Measurements from ENCODE around the gene LPAR1. TPM values are rescaled to one million over a fixed set of nuclear protein-coding genes. Genes with fewer than 3 reads are reported as not detected.

Gene LPAR1
- polyA plus RNA-seq, 3 donors = 15.1 to 18.1 (median 17.5) TPM

DNA sequence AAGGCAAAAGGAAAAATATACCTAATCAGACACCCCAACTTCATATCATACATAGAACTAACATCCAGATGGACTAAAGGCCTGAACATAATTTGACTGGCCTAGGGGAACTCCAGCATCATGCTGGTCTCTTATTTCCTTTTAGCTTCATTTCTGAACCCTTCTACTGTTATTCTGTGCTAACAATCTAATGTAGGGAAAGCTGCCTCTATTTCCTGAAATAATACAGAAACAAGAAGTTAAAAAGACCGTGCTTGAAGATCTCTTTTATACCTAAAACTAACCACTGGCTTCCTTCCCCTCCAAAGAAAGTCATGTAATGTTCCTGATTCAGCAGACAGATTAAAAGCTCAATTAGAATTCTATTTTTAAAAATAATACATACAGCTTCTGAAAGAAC is 36.7 kb downstream of the LPAR1 start:
- H3K9me3 Mint-ChIP-seq = peaks cover 0 to 7% (median 0%) of the 10 kb centered on the region in 7 donors
- no CpG with 5 or more reads among the region's 1 CpG for WGBS (ENCODE audit: insufficient coverage)
- DNase-seq = peak in 1 of 3 donors; percentile 17

DNA sequence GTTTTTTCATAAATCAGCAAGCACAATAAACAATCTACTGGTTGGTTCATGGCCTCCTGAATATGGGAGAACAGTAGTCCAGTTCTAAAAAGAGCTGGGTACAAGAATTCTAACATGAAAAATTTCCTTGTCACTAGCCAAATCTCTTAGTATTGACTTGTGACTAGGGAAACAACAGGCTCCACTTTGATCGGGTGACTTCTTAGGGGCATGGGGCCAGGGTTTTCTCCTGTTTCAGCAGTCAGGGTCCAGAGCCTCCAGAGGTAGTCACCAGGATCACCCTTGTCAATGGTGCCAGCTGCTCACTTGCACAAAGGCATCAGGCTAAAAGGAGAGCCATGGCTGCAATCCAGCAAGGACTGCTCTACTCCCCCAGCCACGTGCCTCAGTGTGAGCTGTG is 38.1 kb downstream of the LPAR1 start:
- Histone ChIP-seq H3K4me2 (replicated peaks; ENCODE audit: extremely low read depth, low read length, poor library complexity, severe bottlenecking) (no peak overlapping the region), H3K27me3 (ENCODE audit: control insufficient read depth in 2 of 2, insufficient read depth in 2 of 2, low read length in 2 of 2) (no peaks in the 10 kb centered on the region), H3K27ac (ENCODE audit: low read depth in 1 of 2, low read length in 2 of 2) (no peak overlapping the region), H3K36me3 (replicated peaks in 1 of 2; ENCODE audit: control insufficient read depth in 1 of 2, insufficient read depth in 2 of 2, low read length in 2 of 2) (peaks cover 0 to 11% of the 10 kb centered on the region in 2 donors), H3K4me1 (ENCODE audit: control insufficient read depth in 1 of 2, insufficient read depth in 2 of 2, low read length in 2 of 2) (peaks cover 21 to 32% of the 10 kb centered on the region in 2 donors), H3K4me3 (replicated peaks in 1 of 3; ENCODE audit: low read depth in 2 of 3, low read length in 3 of 3) (no peak overlapping the region), H3K9me3 (replicated peaks in 1 of 2; ENCODE audit: control insufficient read depth in 1 of 2, insufficient read depth in 1 of 2, low read length in 2 of 2) (no peaks in the 10 kb centered on the region), H4K20me1 (ENCODE audit: insufficient read depth, low read length) (peaks cover 96% of the 10 kb centered on the region), H3K79me2 (ENCODE audit: insufficient read depth, low read length) (peaks cover 6% of the 10 kb centered on the region), H3K9ac (ENCODE audit: insufficient read depth, low read length, poor library complexity, severe bottlenecking) (no peak overlapping the region), H2AFZ (ENCODE audit: insufficient read depth, low read depth, low read length, poor library complexity, severe bottlenecking) (no peak overlapping the region)
- Mint-ChIP-seq H3K4me1 (peaks cover 42% of the 10 kb centered on the region), H3K36me3 (peaks cover 45% of the 10 kb centered on the region in 2 donors), H3K27ac (no peak overlapping the region), H3K27me3 (ENCODE audit: low read depth in 3 of 3) (peaks cover 2 to 14% (median 12%) of the 10 kb centered on the region in 3 donors), H3K4me3 (no peak overlapping the region), H3K9me3 (peaks cover 0 to 7% (median 0%) of the 10 kb centered on the region in 7 donors)
- DNase-seq = no peak
- WGBS (ENCODE audit: insufficient coverage) = 84% methylated on average over 2 of the region's 2 CpGs
- intact Hi-C loops (cut with micrococcal nuclease) = no loop called here
- TF ChIP-seq, protein P1, sequence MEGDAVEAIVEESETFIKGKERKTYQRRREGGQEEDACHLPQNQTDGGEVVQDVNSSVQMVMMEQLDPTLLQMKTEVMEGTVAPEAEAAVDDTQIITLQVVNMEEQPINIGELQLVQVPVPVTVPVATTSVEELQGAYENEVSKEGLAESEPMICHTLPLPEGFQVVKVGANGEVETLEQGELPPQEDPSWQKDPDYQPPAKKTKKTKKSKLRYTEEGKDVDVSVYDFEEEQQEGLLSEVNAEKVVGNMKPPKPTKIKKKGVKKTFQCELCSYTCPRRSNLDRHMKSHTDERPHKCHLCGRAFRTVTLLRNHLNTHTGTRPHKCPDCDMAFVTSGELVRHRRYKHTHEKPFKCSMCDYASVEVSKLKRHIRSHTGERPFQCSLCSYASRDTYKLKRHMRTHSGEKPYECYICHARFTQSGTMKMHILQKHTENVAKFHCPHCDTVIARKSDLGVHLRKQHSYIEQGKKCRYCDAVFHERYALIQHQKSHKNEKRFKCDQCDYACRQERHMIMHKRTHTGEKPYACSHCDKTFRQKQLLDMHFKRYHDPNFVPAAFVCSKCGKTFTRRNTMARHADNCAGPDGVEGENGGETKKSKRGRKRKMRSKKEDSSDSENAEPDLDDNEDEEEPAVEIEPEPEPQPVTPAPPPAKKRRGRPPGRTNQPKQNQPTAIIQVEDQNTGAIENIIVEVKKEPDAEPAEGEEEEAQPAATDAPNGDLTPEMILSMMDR (IDR thresholded peaks at IDR 0.05) = no peak

More for the DNA sequence above, 36.7 kb downstream of the LPAR1 start:
- no peak overlapping the region for H2AFZ ChIP-seq (ENCODE audit: insufficient read depth, low read depth, low read length, poor library complexity, severe bottlenecking)
- H3K27ac ChIP-seq (ENCODE audit: low read depth in 1 of 2, low read length in 2 of 2) = peak overlapping the region in 1 of 2 donors; percentile 25
- Mint-ChIP-seq H3K36me3 (peaks cover 50% of the 10 kb centered on the region in 2 donors), H3K4me3 (peak overlapping the region in 1 of 2 donors; percentile 13), H3K27me3 (ENCODE audit: low read depth in 3 of 3) (peaks cover 2 to 12% (median 11%) of the 10 kb centered on the region in 3 donors), H3K27ac (peak overlapping the region in 1 of 7 donors; percentile 17), H3K4me1 (peaks cover 30% of the 10 kb centered on the region)
- H3K4me2 ChIP-seq (replicated peaks; ENCODE audit: extremely low read depth, low read length, poor library complexity, severe bottlenecking) = peak overlapping the region; percentile 42
- peaks cover 8 to 19% of the 10 kb centered on the region in 2 donors for H3K4me1 ChIP-seq (ENCODE audit: control insufficient read depth in 1 of 2, insufficient read depth in 2 of 2, low read length in 2 of 2)
- peaks cover 6% of the 10 kb centered on the region for H3K79me2 ChIP-seq (ENCODE audit: insufficient read depth, low read length)
- H3K36me3 ChIP-seq (replicated peaks in 1 of 2; ENCODE audit: control insufficient read depth in 1 of 2, insufficient read depth in 2 of 2, low read length in 2 of 2) = peaks cover 0 to 12% of the 10 kb centered on the region in 2 donors
- H3K27me3 ChIP-seq (ENCODE audit: control insufficient read depth in 2 of 2, insufficient read depth in 2 of 2, low read length in 2 of 2) = no peaks in the 10 kb centered on the region
- no peaks in the 10 kb centered on the region for H3K9me3 ChIP-seq (replicated peaks in 1 of 2; ENCODE audit: control insufficient read depth in 1 of 2, insufficient read depth in 1 of 2, low read length in 2 of 2)
- H3K4me3 ChIP-seq (replicated peaks in 1 of 3; ENCODE audit: low read depth in 2 of 3, low read length in 3 of 3) = no peak overlapping the region
- TF ChIP-seq, protein P1 (IDR thresholded peaks at IDR 0.05) = no peak
- H4K20me1 ChIP-seq (ENCODE audit: insufficient read depth, low read length) = peaks cover 96% of the 10 kb centered on the region
- intact Hi-C loops (cut with micrococcal nuclease) = no loop called here
- no peak overlapping the region for H3K9ac ChIP-seq (ENCODE audit: insufficient read depth, low read length, poor library complexity, severe bottlenecking)
